Fibroblast of lung (primary cell): ENCODE data around the gene SC5D.

Experiments used
- CTCF ChIP-seq, 2 donors: IDR thresholded peaks in 1 of 2; conservative IDR thresholded peaks in 1 of 2; 1 replicate in 1 of 2; 2 replicates in 1 of 2; pipeline ENCODE4 v1.5.1; 2011 to 2012; ENCODE audit warnings: low read length in 2 of 2, control low read depth in 1 of 2, inconsistent platforms in 1 of 2, low read depth in 1 of 2, mild to moderate bottlenecking in 1 of 2
- EZH2 ChIP-seq: IDR thresholded peaks from 2 replicates; pipeline ENCODE4 v1.5.1; 2012; ENCODE audit warnings: low read length, control low read depth, mild to moderate bottlenecking; ENCODE audit errors: missing control alignments

- TF ChIP-seq CTCF (conservative IDR thresholded peaks at IDR 0.05 in 1 of 2, IDR thresholded peaks at IDR 0.05 in 1 of 2; ENCODE audit: low read depth in 1 of 2, low read length in 2 of 2), result no peak
- no peak for TF ChIP-seq EZH2
Measured at GRCh38 chr11:121292495-121293287, at the start of gene SC5D.
